Mesendoderm (in vitro differentiated cells): ENCODE data around the gene DCHS1. TPM values are rescaled to one million over a fixed set of nuclear protein-coding genes. Genes with fewer than 3 reads are reported as not detected.
"Not testable (repeated sequence)": the region's sequence is repeated elsewhere in the genome, so short reads cannot be mapped to it uniquely, and the experiment has no call there.

Experiments used
- DNase-seq: peaks from one replicate; pipeline ENCODE4 v3.0.0; 2013
- H2AK5ac ChIP-seq: 2 replicates; pipeline ENCODE4 v1.6.1; 2013; ENCODE audit warnings: low read length, inconsistent platforms
- H2BK120ac ChIP-seq: 2 replicates; pipeline ENCODE4 v1.6.1; 2013; ENCODE audit warnings: low read depth, mild to moderate bottlenecking, low read length, moderate library complexity, mixed read lengths
- H2BK15ac ChIP-seq: replicated peaks from 2 replicates; pipeline ENCODE4 v1.6.1; 2013; ENCODE audit warnings: low read depth, mild to moderate bottlenecking, moderate library complexity
- H2BK5ac ChIP-seq: 2 replicates; pipeline ENCODE4 v1.6.1; 2013; ENCODE audit warnings: low read length, inconsistent platforms
- H3K18ac ChIP-seq: 2 replicates; pipeline ENCODE4 v1.6.1; 2013; ENCODE audit warnings: mild to moderate bottlenecking, low read length, mixed read lengths
- H3K23ac ChIP-seq: one replicate; pipeline ENCODE4 v1.6.1; 2013; ENCODE audit warnings: low read length
- H3K27ac ChIP-seq: 2 replicates; pipeline ENCODE4 v1.5.1; 2013; ENCODE audit warnings: low read depth, mild to moderate bottlenecking, inconsistent platforms, low read length, moderate library complexity
- H3K27me3 ChIP-seq: 2 replicates; pipeline ENCODE4 v1.6.1; 2013; ENCODE audit warnings: low read length, control low read depth, mild to moderate bottlenecking, inconsistent platforms; ENCODE audit not compliant: insufficient read depth, poor library complexity
- H3K36me3 ChIP-seq: 2 replicates; pipeline ENCODE4 v1.6.1; 2013; ENCODE audit warnings: low read length, inconsistent platforms; ENCODE audit not compliant: control insufficient read depth, insufficient read depth
- H3K4ac ChIP-seq: one replicate; pipeline ENCODE4 v1.6.1; 2013; ENCODE audit warnings: low read depth, mild to moderate bottlenecking, low read length, moderate library complexity
- H3K4me1 ChIP-seq: 2 replicates; pipeline ENCODE4 v1.6.1; 2013; ENCODE audit warnings: low read depth, low read length, inconsistent platforms; ENCODE audit not compliant: control insufficient read depth
- H3K4me2 ChIP-seq: 2 replicates; pipeline ENCODE4 v1.6.1; 2013; ENCODE audit warnings: low read length
- H3K4me3 ChIP-seq: 2 replicates; pipeline ENCODE4 v1.5.1; 2013; ENCODE audit warnings: mild to moderate bottlenecking, low read length
- H3K56ac ChIP-seq: one replicate; pipeline ENCODE4 v1.6.1; 2013; ENCODE audit warnings: low read length
- H3K79me1 ChIP-seq: 2 replicates; pipeline ENCODE4 v1.6.1; 2013; ENCODE audit warnings: low read length, inconsistent platforms
- H3K79me2 ChIP-seq: 2 replicates; pipeline ENCODE4 v1.6.1; 2013; ENCODE audit warnings: mild to moderate bottlenecking, low read length; ENCODE audit not compliant: control insufficient read depth, insufficient read depth
- H3K9ac ChIP-seq: 2 replicates; pipeline ENCODE4 v1.6.1; 2013; ENCODE audit warnings: low read length, inconsistent platforms
- H4K5ac ChIP-seq: one replicate; pipeline ENCODE4 v1.6.1; 2013; ENCODE audit warnings: low read length
- H4K8ac ChIP-seq: one replicate; pipeline ENCODE4 v1.6.1; 2013; ENCODE audit warnings: low read depth, mild to moderate bottlenecking, control low read depth, low read length, moderate library complexity
- WGBS: extraction: QIAGEN DNeasy Blood & Tissue Kit; methylation state at CpG from one replicate; pipeline ENCODE4 v1.1.7; 2013; ENCODE audit warnings: low lambda C conversion rate, missing lambda C conversion rate; ENCODE audit not compliant: insufficient coverage; ENCODE audit errors: extremely low coverage; 5-methylcytosine and 5-hydroxymethylcytosine counted together
- polyA plus RNA-seq, 2 experiments: library from polyadenylated mRNA; stranded (reverse); fragments of 200-250 nt; gene quantifications; one replicate each; pipeline ENCODE4 v1.2.3, GENCODE V29; 2013

Gene DCHS1
- polyA plus RNA-seq (2013, experiment 1 of 2): 2.9 TPM
- polyA plus RNA-seq (2013, experiment 2 of 2): 3.0 TPM

- Histone ChIP-seq H3K4ac (no peak within 1 kb of the TSS), H3K56ac (peak within 1 kb of the TSS; percentile 91), H4K5ac (no peak within 1 kb of the TSS), H3K9ac (peak within 1 kb of the TSS; percentile 80), H3K79me1 (no peaks in the 10 kb centered on the region), H3K27me3 (peaks cover 6% of the 10 kb centered on the region), H3K4me3 (peak within 1 kb of the TSS; percentile 72), H2BK120ac (no peak within 1 kb of the TSS), H2BK5ac (no peak within 1 kb of the TSS), H3K18ac (peak within 1 kb of the TSS; percentile 85), H2BK15ac (no peak within 1 kb of the TSS), H3K79me2 (no peaks in the 10 kb centered on the region), H2AK5ac (no peak within 1 kb of the TSS), H3K23ac (no peak within 1 kb of the TSS), H3K4me1 (peaks cover 5% of the 10 kb centered on the region), H3K4me2 (peak within 1 kb of the TSS; percentile 71), H4K8ac (no peak within 1 kb of the TSS), H3K36me3 (no peaks in the 10 kb centered on the region), H3K27ac (no peak within 1 kb of the TSS)
- no CpG with 5 or more reads among the region's 56 CpGs for WGBS
- peak; percentile 33 for DNase-seq
Observed at GRCh38 chr11:6655790-6656583, at the start of gene DCHS1. Gene DCHS1 (minus strand): TSS chr11:6655809. CDS start chr11:6641613, 14,196 bp downstream.

DNA sequence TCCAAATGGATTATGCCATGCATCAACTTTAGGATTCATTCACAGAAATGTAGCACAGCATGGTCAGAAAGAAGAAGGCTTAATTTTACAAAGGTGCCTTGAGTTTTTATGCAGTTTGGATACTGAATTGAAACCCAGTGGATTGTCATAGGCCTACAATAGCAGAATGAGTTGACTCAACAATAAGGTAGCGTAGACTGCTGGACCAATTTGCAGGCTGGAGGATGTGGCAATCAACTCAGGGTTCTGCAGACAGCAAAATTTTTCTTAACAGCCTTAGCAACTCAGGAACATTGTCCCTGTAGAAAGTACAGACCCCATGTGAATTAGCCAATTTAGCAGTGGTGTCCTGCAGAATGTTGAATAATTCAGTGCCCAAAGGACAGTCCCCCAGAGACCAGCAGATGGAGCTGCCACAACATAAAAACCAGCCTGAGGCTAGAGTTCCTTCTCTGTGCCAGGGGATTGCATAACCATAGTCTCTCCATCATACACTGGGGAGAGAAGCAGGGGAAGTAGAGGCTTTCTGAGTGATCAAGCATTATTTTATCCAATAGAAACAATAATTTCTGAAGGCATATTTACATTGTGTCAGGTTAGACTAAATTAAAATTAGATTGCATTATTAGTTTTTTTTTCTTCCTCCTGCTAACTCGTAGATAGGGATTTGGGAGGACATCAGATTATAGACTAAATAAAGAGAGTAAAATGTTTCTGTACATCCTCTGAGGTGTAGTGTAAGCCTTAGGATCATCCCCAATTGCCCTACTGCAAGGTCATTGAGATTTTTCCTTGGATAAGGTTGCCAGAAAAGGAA is 47.8 kb upstream of the DCHS1 start:
- Histone ChIP-seq H4K8ac (no peak overlapping the region), H3K4me2 (no peak overlapping the region), H2BK120ac (no peak overlapping the region), H3K4me1 (no peaks in the 10 kb centered on the region), H2BK15ac (no peak overlapping the region), H3K18ac (no peak overlapping the region), H3K27me3 (no peaks in the 10 kb centered on the region), H2BK5ac (no peak overlapping the region), H4K5ac (no peak overlapping the region), H3K4me3 (no peak overlapping the region), H3K79me2 (no peaks in the 10 kb centered on the region), H3K36me3 (no peaks in the 10 kb centered on the region), H3K79me1 (no peaks in the 10 kb centered on the region), H3K56ac (no peak overlapping the region), H3K23ac (no peak overlapping the region), H2AK5ac (no peak overlapping the region), H3K9ac (no peak overlapping the region), H3K4ac (no peak overlapping the region), H3K27ac (no peak overlapping the region)
- WGBS: no CpG with 5 or more reads among the region's 2 CpGs
- DNase-seq: peak; percentile 78

GRCh38 chr11:6701955-6702354 is 46.3 kb upstream of the DCHS1 start:
- H3K79me1 ChIP-seq, H3K27ac ChIP-seq, H3K18ac ChIP-seq, H3K23ac ChIP-seq, H3K4me1 ChIP-seq, H3K56ac ChIP-seq, H3K79me2 ChIP-seq, H2BK15ac ChIP-seq, H4K8ac ChIP-seq, H2BK5ac ChIP-seq, DNase-seq, H3K4me2 ChIP-seq, H2BK120ac ChIP-seq, H3K36me3 ChIP-seq, H3K27me3 ChIP-seq, H3K4me3 ChIP-seq, H4K5ac ChIP-seq, H3K4ac ChIP-seq, H2AK5ac ChIP-seq, H3K9ac ChIP-seq: not testable (repeated sequence)
- WGBS: no CpG with 5 or more reads among the region's 3 CpGs

DNA sequence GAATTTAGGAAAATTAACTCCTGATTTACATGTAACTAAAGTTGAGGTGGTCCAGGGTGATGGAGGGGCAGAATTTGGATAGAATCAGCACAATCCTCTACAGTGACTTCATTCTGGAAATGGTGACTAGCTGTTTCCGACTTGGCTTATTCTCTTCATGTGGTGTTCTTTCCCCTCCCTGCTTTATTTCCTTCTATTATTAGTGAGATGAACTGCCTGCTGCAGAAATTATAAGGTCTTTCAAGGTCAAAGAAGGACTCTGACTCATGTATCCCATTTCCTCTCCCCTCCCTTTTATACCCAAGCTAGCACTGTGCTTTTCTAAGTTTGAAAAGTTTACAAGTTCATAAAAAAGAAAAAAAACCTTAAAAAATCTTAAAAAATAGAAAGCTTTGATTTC is 39.8 kb upstream of the DCHS1 start:
- Histone ChIP-seq H2AK5ac (no peak overlapping the region), H3K23ac (no peak overlapping the region)
- no CpG with 5 or more reads among the region's 1 CpG for WGBS

GRCh38 chr11:6694229-6694535 is 38.6 kb upstream of the DCHS1 start:
- Histone ChIP-seq H2BK5ac (no peak overlapping the region), H3K79me1 (no peaks in the 10 kb centered on the region), H3K4ac (no peak overlapping the region), H4K5ac (no peak overlapping the region), H2AK5ac (no peak overlapping the region), H4K8ac (no peak overlapping the region), H2BK120ac (no peak overlapping the region), H3K4me3 (no peak overlapping the region), H3K27ac (no peak overlapping the region), H3K4me2 (no peak overlapping the region), H3K9ac (no peak overlapping the region), H3K27me3 (no peaks in the 10 kb centered on the region), H3K56ac (no peak overlapping the region), H3K36me3 (no peaks in the 10 kb centered on the region), H2BK15ac (no peak overlapping the region), H3K4me1 (no peaks in the 10 kb centered on the region), H3K23ac (no peak overlapping the region), H3K18ac (no peak overlapping the region), H3K79me2 (no peaks in the 10 kb centered on the region)
- DNase-seq: no peak
- WGBS: no CpG with 5 or more reads among the region's 1 CpG

More for the DNA sequence above, 39.8 kb upstream of the DCHS1 start:
- Histone ChIP-seq H3K4ac (no peak overlapping the region), H2BK5ac (no peak overlapping the region), H3K9ac (no peak overlapping the region), H3K4me3 (no peak overlapping the region), H3K4me1 (no peaks in the 10 kb centered on the region), H4K5ac (no peak overlapping the region), H3K56ac (no peak overlapping the region), H3K27ac (no peak overlapping the region), H3K27me3 (no peaks in the 10 kb centered on the region), H3K4me2 (no peak overlapping the region), H3K36me3 (no peaks in the 10 kb centered on the region), H2BK15ac (no peak overlapping the region), H3K18ac (no peak overlapping the region), H3K79me1 (no peaks in the 10 kb centered on the region), H4K8ac (no peak overlapping the region), H2BK120ac (no peak overlapping the region), H3K79me2 (no peaks in the 10 kb centered on the region)
- no peak for DNase-seq
